Endodermal cell (in vitro differentiated cells): Measurements from ENCODE around the gene TOM1L2. TPM values are rescaled to one million over a fixed set of nuclear protein-coding genes. Genes with fewer than 3 reads are reported as not detected.

Experiments used
- DNase-seq: peaks from one replicate; pipeline ENCODE4 v3.0.0-alpha.2; 2017
- H3K27ac ChIP-seq: 2 replicates; pipeline ENCODE4 v1.5.1; 2013; ENCODE audit warnings: mild to moderate bottlenecking, low read depth, low read length, moderate library complexity
- H3K27me3 ChIP-seq: 2 replicates; pipeline ENCODE4 v1.6.1; 2013; ENCODE audit warnings: mild to moderate bottlenecking, low read length, moderate library complexity; ENCODE audit not compliant: insufficient read depth, control insufficient read depth, poor library complexity, severe bottlenecking
- H3K36me3 ChIP-seq: 2 replicates; pipeline ENCODE4 v1.7.0; 2013; ENCODE audit warnings: mild to moderate bottlenecking, low read length, moderate library complexity; ENCODE audit not compliant: control insufficient read depth, insufficient read depth
- H3K4me1 ChIP-seq: one replicate; pipeline ENCODE4 v1.7.0; 2013; ENCODE audit warnings: low read length; ENCODE audit not compliant: control insufficient read depth, insufficient read depth
- H3K4me3 ChIP-seq: 2 replicates; pipeline ENCODE4 v1.5.1; 2013; ENCODE audit warnings: mild to moderate bottlenecking, low read length, moderate library complexity
- H3K9ac ChIP-seq: 2 replicates; pipeline ENCODE4 v1.6.1; 2013; ENCODE audit warnings: mild to moderate bottlenecking, low read length, moderate library complexity; ENCODE audit not compliant: poor library complexity, severe bottlenecking; ENCODE audit errors: extremely low read depth
- H3K9me3 ChIP-seq: 2 replicates; pipeline ENCODE4 v1.6.1; 2013; ENCODE audit warnings: mild to moderate bottlenecking, low read length, moderate library complexity; ENCODE audit not compliant: control insufficient read depth
- H3K27ac Mint-ChIP-seq: 2 replicates; pipeline ENCODE4 v1.8.0; 2020; ENCODE audit warnings: mixed read lengths
- H3K27me3 Mint-ChIP-seq: 2 replicates; pipeline ENCODE4 v1.8.0; 2021; ENCODE audit warnings: mild to moderate bottlenecking, mixed read lengths; ENCODE audit not compliant: insufficient read depth
- H3K36me3 Mint-ChIP-seq: 2 replicates; pipeline ENCODE4 v1.8.0; 2020; ENCODE audit warnings: low read depth, mixed read lengths
- H3K4me1 Mint-ChIP-seq: 2 replicates; pipeline ENCODE4 v1.8.0; 2020; ENCODE audit warnings: mixed read lengths
- H3K4me3 Mint-ChIP-seq: 2 replicates; pipeline ENCODE4 v1.8.0; 2020; ENCODE audit warnings: mild to moderate bottlenecking, moderate library complexity, mixed read lengths
- H3K9me3 Mint-ChIP-seq: 2 replicates; pipeline ENCODE4 v1.8.0; 2020; ENCODE audit warnings: mild to moderate bottlenecking, mixed read lengths
- CTCF ChIP-seq: fragments of 200-600 bp; sonication (generic); conservative IDR thresholded peaks from 2 replicates; pipeline ENCODE4 v1.5.0; 2021; ENCODE audit warnings: antibody characterized with exemption, mild to moderate bottlenecking
- WGBS, 2 experiments: methylation state at CpG; one replicate each; pipeline versions ENCODE4 v1.1.5 to v1.1.7; 2013; ENCODE audit warnings: missing lambda C conversion rate in 2 of 2, mixed read lengths in 1 of 2; ENCODE audit not compliant: insufficient coverage in 1 of 2, insufficient read length in 1 of 2; 5-methylcytosine and 5-hydroxymethylcytosine counted together
- total RNA-seq, 2 donors: library from RNA; stranded (reverse); fragmentation: NEBNext Ultra II Directional in 1 of 2; extraction: Animal tissue kit (Norgen Biotek cat#: 25700) in 1 of 2; gene quantifications; 2 replicates in 1 of 2; 3 replicates in 1 of 2; pipeline ENCODE4 v1.2.1, GENCODE V29; 2021

TOM1L2 gene
- total RNA-seq, 2 donors from 2014 or later, result 10.2 to 11.5 TPM

- peak; percentile 67 for DNase-seq
- peak overlapping the region; percentile 53 for H3K4me3 Mint-ChIP-seq
- H3K36me3 Mint-ChIP-seq, result no peaks in the 10 kb centered on the region
Measured at GRCh38 chr17:17840751-17841591, 131.2 kb downstream of the TOM1L2 start.

GRCh38 chr17:17839791-17840707 lies 132.2 kb downstream of the TOM1L2 start:
- Mint-ChIP-seq H3K4me3 (peak overlapping the region; percentile 53), H3K9me3 (no peaks in the 10 kb centered on the region), H3K36me3 (no peaks in the 10 kb centered on the region), H3K27me3 (no peaks in the 10 kb centered on the region), H3K27ac (peak overlapping the region; percentile 96), H3K4me1 (peaks cover 40% of the 10 kb centered on the region)
- H3K4me1 ChIP-seq, result peaks cover 12% of the 10 kb centered on the region
- no peaks in the 10 kb centered on the region for H3K9me3 ChIP-seq
- H3K4me3 ChIP-seq, result peak overlapping the region; percentile 70
- peak overlapping the region; percentile 64 for H3K9ac ChIP-seq
- peak overlapping the region; percentile 81 for H3K27ac ChIP-seq
- 13 to 16% methylated on average over 34 to 71 of the region's 71 CpGs for WGBS, 2 experiments
- DNase-seq, result peak; percentile 98
- no peak for TF ChIP-seq CTCF
- no peaks in the 10 kb centered on the region for H3K36me3 ChIP-seq
- H3K27me3 ChIP-seq, result no peaks in the 10 kb centered on the region

More at GRCh38 chr17:17840751-17841591, 131.2 kb downstream of the TOM1L2 start:
- peak overlapping the region; percentile 81 for H3K27ac ChIP-seq
- H3K27me3 ChIP-seq, result no peaks in the 10 kb centered on the region
- Mint-ChIP-seq H3K4me1 (peaks cover 34% of the 10 kb centered on the region), H3K9me3 (no peaks in the 10 kb centered on the region), H3K27me3 (no peaks in the 10 kb centered on the region), H3K27ac (peak overlapping the region; percentile 89)
- H3K4me1 ChIP-seq, result peaks cover 8% of the 10 kb centered on the region
- TF ChIP-seq CTCF, result no peak
- H3K9ac ChIP-seq, result no peak overlapping the region
- H3K4me3 ChIP-seq, result no peak overlapping the region
- H3K36me3 ChIP-seq, result no peaks in the 10 kb centered on the region
- no peaks in the 10 kb centered on the region for H3K9me3 ChIP-seq
- WGBS, 2 experiments, result 80 to 86% methylated on average over 4 to 7 of the region's 7 CpGs
